Motor neuron (in vitro differentiated cells): ENCODE results near the gene PURB. TPM values are rescaled to one million over a fixed set of nuclear protein-coding genes. Genes with fewer than 3 reads are reported as not detected.
A peak's percentile ranks its signal among the peaks of the same experiment; 100 is the strongest.
"Not testable (repeated sequence)": the region's sequence is repeated elsewhere in the genome, so short reads cannot be mapped to it uniquely, and the experiment has no call there.

ENCODE experiments used
- ATAC-seq, 8 experiments: fragments of 200-7000 bp; cut with Tn5 transposase; replicated peaks in 6 of 8; 2 replicates each; pipeline ENCODE4 v1.8.0; 2021; ENCODE audit warnings: mild to moderate bottlenecking in 8 of 8, moderate library complexity in 8 of 8
- H3K27ac ChIP-seq, 2 donors: fragments of 250-450 bp; sonication (Bioruptor Pico); 2 replicates each; pipeline ENCODE4 v1.9.0; 2021; ENCODE audit warnings: antibody characterized with exemption in 2 of 2, mild to moderate bottlenecking in 2 of 2, moderate library complexity in 1 of 2
- H3K4me1 ChIP-seq, 2 donors: fragments of 250-450 bp; sonication (Bioruptor Pico); replicated peaks in 1 of 2; 2 replicates each; pipeline ENCODE4 v1.6.1; 2021; ENCODE audit warnings: antibody characterized with exemption in 2 of 2, mild to moderate bottlenecking in 2 of 2, moderate library complexity in 1 of 2
- H3K4me3 ChIP-seq, 5 donors: fragments of 250-450 bp; sonication (Bioruptor Pico); 2 replicates each; pipeline ENCODE4 v1.9.0; 2021; ENCODE audit warnings: antibody characterized with exemption in 5 of 5, mild to moderate bottlenecking in 5 of 5, moderate library complexity in 4 of 5
- WGBS, 10 experiments: fragments of 450-650 bp; shearing (Covaris generic); methylation state at CpG; one replicate each; pipeline ENCODE4 v1.0.0; 2022; 5-methylcytosine and 5-hydroxymethylcytosine counted together
- in situ Hi-C, 9 experiments: fragments of 400-800 bp; cut with MboI; loops; one replicate each; pipeline ENCODE4 v1.15.0; 2021; ENCODE audit warnings: low sequenced_read_pairs in 9 of 9, low pct_unique_long_range_greater_than_20kb in 2 of 9; ENCODE audit not compliant: unreplicated experiment in 9 of 9
- total RNA-seq, 8 experiments: library from RNA; unstranded; fragments of 300-600 nt; gene quantifications; 2 replicates each; pipeline versions ENCODE4 v1.2.3 to v1.2.4, GENCODE V29; 2022

Gene PURB
- 10 to 100 TPM in 7 of 8 experiments, 1 to 10 TPM in 1; 9.0 to 41.3 (median 13.7) TPM for total RNA-seq

DNA sequence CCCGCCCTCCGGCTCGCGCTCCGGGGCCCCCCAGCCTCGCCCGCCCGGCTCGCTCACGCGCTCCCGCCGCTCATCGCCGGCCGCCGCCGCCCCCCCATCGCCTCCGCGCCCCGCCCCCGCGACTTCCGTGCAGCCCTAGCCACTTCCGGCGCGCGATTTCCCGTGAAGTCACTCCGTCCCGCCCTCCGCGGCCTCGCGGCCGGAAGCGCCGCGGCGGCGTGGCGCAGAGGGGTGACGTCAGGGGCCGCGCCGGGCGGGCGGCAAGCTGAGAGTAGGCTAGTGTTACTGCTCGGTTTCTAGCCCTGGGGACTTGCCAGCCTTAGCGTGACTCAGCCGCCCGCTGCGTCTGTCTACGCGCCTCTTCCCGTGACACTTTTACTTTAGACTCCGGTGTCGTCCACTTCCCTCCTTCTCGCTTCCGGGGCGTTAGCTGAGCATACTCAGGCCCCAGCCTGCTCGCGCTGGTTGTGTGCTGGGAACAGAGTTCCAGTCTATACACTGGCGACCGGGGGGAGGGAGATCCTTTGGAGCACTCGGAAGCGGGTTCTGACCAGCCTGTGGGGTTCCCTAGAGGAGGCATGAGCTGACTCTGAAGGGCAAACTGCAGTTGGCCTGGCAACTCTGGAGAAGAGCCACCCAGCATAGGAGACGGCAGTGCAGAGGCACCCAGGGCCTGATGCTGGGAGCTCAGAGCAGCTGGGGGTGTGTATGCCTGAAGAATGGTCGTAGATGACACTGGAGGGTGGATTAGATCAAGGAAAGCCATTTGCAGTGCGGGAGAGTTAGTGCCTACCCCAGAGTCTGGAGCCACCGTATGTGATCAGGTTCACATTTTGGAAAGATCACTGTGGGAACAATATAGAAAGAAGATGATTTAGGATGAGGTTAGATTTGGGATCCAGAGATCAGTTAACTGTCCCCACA lies at the start of gene PURB:
TSS of gene PURB (minus strand) at position 137 of the 924 bp plus-strand sequence. CDS start 182 bp downstream, outside the sequence.
- in situ Hi-C loops, result no loop called here
- 0 to 25% (median 2%) methylated on average over 2 to 19 of the region's 72 CpGs; no CpG with 5 or more reads in 5 of the 10 experiments for WGBS, 10 experiments
- ATAC-seq, result peak; percentile 80 to 91 (median 89)
- Histone ChIP-seq H3K4me1 (peaks cover 13 to 27% of the 10 kb centered on the region in 2 donors), H3K27ac (peak within 1 kb of the TSS; percentile 97 to 98), H3K4me3 (peak within 1 kb of the TSS; percentile 61 to 91 (median 81))

DNA sequence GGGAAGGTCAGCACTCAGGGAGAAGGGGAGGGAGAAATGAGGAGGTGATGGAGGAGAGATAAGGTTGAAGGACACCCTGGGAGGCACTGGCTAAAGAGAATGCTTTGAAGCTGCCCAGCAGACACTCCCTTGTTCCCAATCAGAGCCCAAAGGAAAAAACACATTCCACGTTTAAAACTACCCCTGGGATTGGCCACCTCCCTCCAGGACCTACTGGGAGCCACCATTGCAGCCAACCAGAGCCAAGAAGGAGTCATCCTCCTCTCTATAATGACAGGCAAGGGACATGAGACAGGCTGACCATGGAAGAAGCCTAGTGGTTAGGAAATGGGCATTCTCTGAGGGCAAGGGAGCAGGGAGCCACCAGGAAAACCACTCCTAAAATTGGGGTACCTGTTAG lies 49.7 kb upstream of the PURB start:
- ATAC-seq, result no peak
- Histone ChIP-seq H3K4me3 (no peak overlapping the region), H3K27ac (no peak overlapping the region), H3K4me1 (no peaks in the 10 kb centered on the region)
- in situ Hi-C loops, result no loop called here
- 20% methylated on average over 1 of the region's 1 CpG; no CpG with 5 or more reads in 9 of the 10 experiments for WGBS, 10 experiments

DNA sequence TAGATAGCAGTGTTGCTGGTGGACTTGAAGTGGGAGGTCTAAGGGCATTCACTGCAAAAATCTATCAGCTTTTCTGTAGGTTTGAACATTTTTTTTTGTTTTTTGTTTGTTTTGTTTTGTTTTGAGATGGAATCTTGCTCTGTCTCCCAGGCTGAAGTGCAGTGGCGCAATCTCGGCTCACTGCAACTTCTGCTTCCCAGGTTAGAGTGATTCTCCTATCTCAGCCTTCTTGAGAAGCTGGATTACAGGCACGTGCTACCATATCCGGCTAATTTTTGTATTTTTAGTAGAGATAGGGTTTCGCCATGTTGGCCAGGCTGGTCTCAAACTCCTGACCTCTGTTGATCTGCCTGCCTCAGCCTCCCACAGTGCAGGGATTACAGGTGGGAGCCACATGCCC lies 49.2 kb upstream of the PURB start:
- H3K4me1 ChIP-seq, H3K4me3 ChIP-seq, ATAC-seq, H3K27ac ChIP-seq, in situ Hi-C loops: not testable (repeated sequence)
- 37 to 100% (median 82%) methylated on average over 1 to 5 of the region's 5 CpGs; no CpG with 5 or more reads in 1 of the 10 experiments for WGBS, 10 experiments

DNA sequence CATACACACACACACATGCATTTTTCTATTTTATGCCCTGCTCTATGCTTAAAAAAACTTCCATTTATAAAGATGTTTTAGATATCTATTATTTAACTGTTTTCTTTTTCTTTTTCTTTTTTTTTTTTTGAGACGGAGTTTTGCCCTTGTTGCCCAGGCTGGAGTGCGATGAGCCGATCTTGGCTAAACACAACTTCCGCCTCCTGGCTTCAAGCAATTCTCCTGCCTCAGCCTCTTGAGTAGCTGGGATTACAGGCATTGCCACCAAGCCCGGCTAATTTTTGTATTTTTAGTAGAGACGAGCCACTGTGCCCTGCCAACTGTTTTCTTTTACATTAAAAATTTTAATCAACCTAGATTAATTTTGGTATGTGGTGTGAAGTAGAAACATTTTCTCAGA lies 45.6 kb upstream of the PURB start:
- 53 to 100% (median 89%) methylated on average over 3 to 6 of the region's 6 CpGs; no CpG with 5 or more reads in 2 of the 10 experiments for WGBS, 10 experiments
- Histone ChIP-seq H3K4me1 (no peaks in the 10 kb centered on the region), H3K27ac (no peak overlapping the region), H3K4me3 (no peak overlapping the region)
- ATAC-seq, result no peak
- in situ Hi-C loops, result no loop called here

DNA sequence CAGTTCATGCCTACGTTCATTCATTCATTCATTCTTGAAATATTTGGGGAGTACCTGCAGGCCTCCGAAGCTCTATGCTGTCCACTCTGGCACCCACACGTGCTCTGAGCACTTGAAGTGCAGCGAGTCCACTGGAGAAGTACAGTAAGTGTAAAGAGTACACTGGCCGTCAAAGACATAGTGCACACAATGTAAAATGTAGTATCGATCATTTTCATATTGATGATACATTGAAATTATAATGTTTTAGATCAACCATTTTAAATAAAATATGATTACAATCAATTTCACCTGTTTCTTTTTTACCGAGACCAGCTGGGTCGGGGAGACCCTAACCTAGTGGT lies 37.0 kb upstream of the PURB start:
- 20 to 81% (median 60%) methylated on average over 1 to 6 of the region's 8 CpGs; no CpG with 5 or more reads in 3 of the 10 experiments for WGBS, 10 experiments
- no peak overlapping the region for H3K27ac ChIP-seq
- no peaks in the 10 kb centered on the region for H3K4me1 ChIP-seq
- in situ Hi-C loops, result loop anchor here in 1 of 9 experiments (10.0 kb wide), 1 partner anchor 68 kb away; no protein-coding TSS in a partner anchor
- peak in 2 of 8 experiments; percentile 8 to 33 for ATAC-seq
- no peak overlapping the region for H3K4me3 ChIP-seq

- Histone ChIP-seq H3K4me3 (no peak overlapping the region), H3K4me1 (no peaks in the 10 kb centered on the region), H3K27ac (no peak overlapping the region)
- in situ Hi-C loops, result loop anchor here in 1 of 9 experiments (10.0 kb wide), 1 partner anchor 67 kb away; no protein-coding TSS in a partner anchor
- peak in 6 of 8 experiments; percentile 59 to 99 (median 95) for ATAC-seq
- 50 to 100% (median 71%) methylated on average over 1 to 5 of the region's 14 CpGs; no CpG with 5 or more reads in 4 of the 10 experiments for WGBS, 10 experiments
Measured at GRCh38 chr7:44921607-44922350, 36.4 kb upstream of the PURB start.

DNA sequence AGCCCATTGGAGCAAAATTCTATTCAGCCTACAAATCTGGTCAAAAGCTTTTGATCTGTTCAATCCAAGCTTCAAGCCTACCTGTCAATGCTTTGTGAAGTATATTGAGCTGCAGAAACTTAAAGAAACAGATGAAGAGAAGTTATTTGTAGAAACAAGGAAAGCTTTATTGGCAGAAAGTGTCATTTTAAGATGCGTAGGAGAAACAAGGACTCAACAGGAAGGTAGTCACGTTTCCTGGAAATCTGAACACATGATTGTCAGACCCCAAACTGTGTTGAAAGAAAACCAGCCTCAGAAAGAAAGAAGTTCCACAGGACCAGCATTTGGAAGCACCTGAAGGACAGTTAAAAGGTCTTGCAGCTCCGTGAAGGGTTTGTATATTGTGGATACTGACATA lies 34.8 kb upstream of the PURB start:
- ATAC-seq, result no peak
- in situ Hi-C loops, result loop anchor here in 1 of 9 experiments (10.0 kb wide), 1 partner anchor 65 kb away; no protein-coding TSS in a partner anchor
- no peak overlapping the region for H3K4me3 ChIP-seq
- no peaks in the 10 kb centered on the region for H3K4me1 ChIP-seq
- no peak overlapping the region for H3K27ac ChIP-seq
- 0 to 100% (median 69%) methylated on average over 1 to 3 of the region's 3 CpGs; no CpG with 5 or more reads in 2 of the 10 experiments for WGBS, 10 experiments

DNA sequence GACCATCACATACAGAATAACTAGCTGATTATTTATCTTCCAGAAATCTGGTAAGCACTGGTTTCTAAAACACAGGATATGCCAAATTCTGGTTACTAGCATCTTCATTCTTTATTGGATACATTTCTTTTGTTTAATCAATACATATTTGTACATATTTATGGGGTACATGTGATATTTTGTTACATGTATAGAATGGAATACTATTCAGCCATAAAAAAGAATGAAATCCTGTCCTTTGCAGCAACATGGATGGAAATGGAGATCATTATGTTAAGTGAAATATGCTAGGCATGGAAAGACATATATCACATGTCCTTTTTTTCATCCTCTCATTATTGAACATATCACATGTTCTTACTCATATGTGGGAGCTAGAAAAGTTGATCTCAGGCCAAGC lies 32.7 kb upstream of the PURB start:
- no peaks in the 10 kb centered on the region for H3K4me1 ChIP-seq
- in situ Hi-C loops, result loop anchor here in 1 of 9 experiments (10.0 kb wide), 1 partner anchor 63 kb away; no protein-coding TSS in a partner anchor
- no peak overlapping the region for H3K27ac ChIP-seq
- ATAC-seq, result no peak
- H3K4me3 ChIP-seq, result no peak overlapping the region

DNA sequence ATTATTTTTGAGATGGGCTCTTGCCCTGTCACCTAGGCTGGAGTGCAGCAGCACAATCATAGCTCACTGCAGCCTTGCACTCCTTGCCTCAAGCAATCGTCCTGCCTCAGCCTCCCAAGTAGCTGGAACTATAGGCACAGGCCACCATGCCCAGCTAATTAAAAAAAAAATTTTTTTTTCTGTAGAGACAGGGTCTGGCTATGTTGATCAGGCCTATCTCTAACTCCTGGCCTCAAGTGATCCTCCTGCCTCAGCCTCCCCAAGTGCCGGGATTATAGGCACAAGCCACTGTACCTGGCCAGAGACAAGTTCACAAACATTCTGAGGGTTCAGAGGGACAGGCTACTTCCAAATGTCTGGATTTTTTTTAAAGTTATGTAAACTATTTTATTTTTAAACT lies 32.1 kb upstream of the PURB start:
- Histone ChIP-seq H3K4me1 (no peaks in the 10 kb centered on the region), H3K27ac (no peak overlapping the region), H3K4me3 (no peak overlapping the region)
- 40 to 100% (median 90%) methylated on average over 1 to 2 of the region's 2 CpGs; no CpG with 5 or more reads in 5 of the 10 experiments for WGBS, 10 experiments
- no peak for ATAC-seq
- in situ Hi-C loops, result loop anchor here in 1 of 9 experiments (10.0 kb wide), 1 partner anchor 63 kb away; no protein-coding TSS in a partner anchor

- Histone ChIP-seq H3K27ac (no peak overlapping the region), H3K4me1 (no peaks in the 10 kb centered on the region), H3K4me3 (no peak overlapping the region)
- in situ Hi-C loops, result loop anchor here in 1 of 9 experiments (10.0 kb wide), 1 partner anchor 60 kb away; no protein-coding TSS in a partner anchor
- WGBS, 10 experiments, result 69 to 100% (median 75%) methylated on average over 1 to 10 of the region's 10 CpGs; no CpG with 5 or more reads in 1 of the 10 experiments
- ATAC-seq, result peak in 2 of 8 experiments; percentile 46 to 68
Measured at GRCh38 chr7:44914992-44915607, 29.8 kb upstream of the PURB start.

DNA sequence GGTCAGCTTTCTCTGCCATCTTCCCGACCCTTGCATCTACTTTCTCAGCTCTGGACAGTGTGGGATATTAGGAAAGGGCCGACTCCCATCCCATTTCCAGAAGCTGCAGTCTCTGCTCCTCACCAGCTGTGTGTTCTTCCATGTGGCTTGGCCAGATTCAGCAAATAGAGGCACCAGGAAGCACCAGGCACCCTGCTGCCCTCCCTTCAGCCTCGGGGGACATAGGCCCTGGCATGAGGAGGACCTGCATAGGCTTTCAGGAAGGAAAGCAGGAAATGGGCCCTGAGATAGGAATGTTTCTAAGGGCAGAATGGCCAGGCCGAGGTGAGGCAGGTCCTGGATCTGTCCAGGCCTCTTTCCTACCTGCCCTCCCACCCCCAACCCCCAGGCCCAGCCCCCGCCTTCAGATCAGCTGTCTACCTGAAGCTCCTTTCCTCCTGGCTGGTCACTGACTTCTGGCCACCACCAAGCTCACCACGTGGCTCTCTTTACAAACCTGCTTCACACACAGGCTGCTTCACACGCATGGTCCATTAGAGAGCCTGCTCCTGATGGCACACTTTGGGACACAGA lies 27.5 kb upstream of the PURB start:
- H3K27ac ChIP-seq, result no peak overlapping the region
- ATAC-seq, result peak; percentile 31 to 95 (median 57)
- no peaks in the 10 kb centered on the region for H3K4me1 ChIP-seq
- no peak overlapping the region for H3K4me3 ChIP-seq
- 47 to 80% (median 71%) methylated on average over 1 to 3 of the region's 7 CpGs; no CpG with 5 or more reads in 6 of the 10 experiments for WGBS, 10 experiments
- in situ Hi-C loops, result loop anchor here in 1 of 9 experiments (10.0 kb wide), 1 partner anchor 58 kb away; no protein-coding TSS in a partner anchor

DNA sequence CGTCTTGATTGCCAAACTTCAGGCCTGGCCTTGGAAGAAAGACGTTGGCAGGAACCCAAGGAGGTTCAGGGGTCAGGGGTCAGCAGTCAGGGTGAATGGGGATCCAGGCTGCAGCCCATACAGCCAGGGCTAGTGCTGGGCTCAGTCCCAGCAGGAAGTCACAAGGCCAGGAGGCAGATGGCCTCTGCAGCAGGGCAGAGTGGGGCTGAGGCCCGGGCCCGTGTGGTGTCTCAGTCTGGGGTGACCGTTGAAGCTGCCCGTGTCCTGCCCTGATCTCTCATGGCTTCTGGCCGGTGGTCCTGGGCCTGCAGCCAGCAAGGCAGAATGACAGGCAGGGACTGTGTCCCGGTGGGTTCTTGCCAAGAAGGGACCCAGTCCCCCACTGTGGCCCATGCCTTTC lies 26.6 kb upstream of the PURB start:
- Histone ChIP-seq H3K4me3 (no peak overlapping the region), H3K4me1 (no peaks in the 10 kb centered on the region), H3K27ac (no peak overlapping the region)
- ATAC-seq, result no peak
- WGBS, 10 experiments, result 17 to 80% (median 65%) methylated on average over 1 to 5 of the region's 8 CpGs; no CpG with 5 or more reads in 5 of the 10 experiments
- in situ Hi-C loops, result loop anchor here in 1 of 9 experiments (10.0 kb wide), 1 partner anchor 57 kb away; no protein-coding TSS in a partner anchor
